ENCODE measurements around the gene TLR1.
"Not testable (repeated sequence)": the region's sequence is repeated elsewhere in the genome, so short reads cannot be mapped to it uniquely, and the experiment has no call there.

The TLR1 gene

GRCh38 chr4:38804654-38805295, at the start of gene TLR1:
TLR1 (minus strand) TSS chr4:38804791; CDS start chr4:38798831, 5,960 bp downstream.
- DNase-seq (ENCODE audit: low read depth in 2 of 2) = no peak

- no peak for DNase-seq (ENCODE audit: low read depth in 2 of 2)
Observed at GRCh38 chr4:38846015-38846414, 41.4 kb upstream of the TLR1 start.

- no peak for DNase-seq (ENCODE audit: low read depth in 2 of 2)
Observed at GRCh38 chr4:38842994-38843393, 38.4 kb upstream of the TLR1 start.

GRCh38 chr4:38837849-38838248, 33.3 kb upstream of the TLR1 start:
- no peak for DNase-seq (ENCODE audit: low read depth in 2 of 2)

- no peak for DNase-seq (ENCODE audit: low read depth in 2 of 2)
Observed at GRCh38 chr4:38837334-38837733, 32.7 kb upstream of the TLR1 start.

- DNase-seq (ENCODE audit: low read depth in 2 of 2) = no peak
Observed at GRCh38 chr4:38834570-38834969, 30.0 kb upstream of the TLR1 start.

GRCh38 chr4:38832624-38833528, 28.3 kb upstream of the TLR1 start:
- DNase-seq (ENCODE audit: low read depth in 2 of 2) = no peak

- no peak for DNase-seq (ENCODE audit: low read depth in 2 of 2)
Observed at GRCh38 chr4:38832206-38832605, 27.6 kb upstream of the TLR1 start.

GRCh38 chr4:38831653-38832052, 27.1 kb upstream of the TLR1 start:
- no peak for DNase-seq (ENCODE audit: low read depth in 2 of 2)

GRCh38 chr4:38829237-38829636, 24.6 kb upstream of the TLR1 start:
- DNase-seq (ENCODE audit: low read depth in 2 of 2) = no peak

- no peak for DNase-seq (ENCODE audit: low read depth in 2 of 2)
Observed at GRCh38 chr4:38823766-38824165, 19.2 kb upstream of the TLR1 start.

GRCh38 chr4:38822748-38823303, 18.2 kb upstream of the TLR1 start:
- no peak for DNase-seq (ENCODE audit: low read depth in 2 of 2)

- no peak for DNase-seq (ENCODE audit: low read depth in 2 of 2)
Observed at GRCh38 chr4:38821739-38822138, 17.1 kb upstream of the TLR1 start.

- no peak for DNase-seq (ENCODE audit: low read depth in 2 of 2)
Observed at GRCh38 chr4:38820329-38821061, 15.9 kb upstream of the TLR1 start.

GRCh38 chr4:38819569-38819968, 15.0 kb upstream of the TLR1 start:
- no peak for DNase-seq (ENCODE audit: low read depth in 2 of 2)

- DNase-seq (ENCODE audit: low read depth in 2 of 2) = no peak
Observed at GRCh38 chr4:38818441-38818976, 13.9 kb upstream of the TLR1 start.

GRCh38 chr4:38815885-38816782, 11.5 kb upstream of the TLR1 start:
- no peak for DNase-seq (ENCODE audit: low read depth in 2 of 2)

GRCh38 chr4:38814386-38814785, 9.8 kb upstream of the TLR1 start:
- DNase-seq (ENCODE audit: low read depth in 2 of 2) = no peak

- no peak for DNase-seq (ENCODE audit: low read depth in 2 of 2)
Observed at GRCh38 chr4:38811297-38811696, 6.7 kb upstream of the TLR1 start.

GRCh38 chr4:38807462-38807861, 2.9 kb upstream of the TLR1 start:
- not testable (repeated sequence) for DNase-seq (ENCODE audit: low read depth in 2 of 2)

- not testable (repeated sequence) for DNase-seq (ENCODE audit: low read depth in 2 of 2)
Observed at GRCh38 chr4:38806251-38806650, 1.7 kb upstream of the TLR1 start.

All from activated CD8-positive, alpha-beta memory T cell treated with anti-CD3 and anti-CD28 coated beads for 4 hours (primary cell).